Superior temporal gyrus (tissue), 1 donor: Measurements from ENCODE around the gene SLC25A18.
"Not testable (repeated sequence)": the region's sequence is repeated elsewhere in the genome, so short reads cannot be mapped to it uniquely, and the experiment has no call there.

Experiments used
- DNase-seq: peaks from one replicate; pipeline ENCODE4 v3.0.0-alpha.2; 2016; ENCODE audit errors: extremely low spot score

SLC25A18 gene

GRCh38 chr22:17562906-17563870 lies at the start of gene SLC25A18:
Gene SLC25A18, plus strand, starts transcription at chr22:17563498. Its CDS starts 16,447 bp downstream, at chr22:17579945.
- peak; percentile 86 for DNase-seq

GRCh38 chr22:17513612-17514011 lies 49.7 kb upstream of the SLC25A18 start:
- DNase-seq: no peak

- DNase-seq: no peak
Measured at GRCh38 chr22:17514084-17514483, 49.2 kb upstream of the SLC25A18 start.

- DNase-seq: no peak
Measured at GRCh38 chr22:17518406-17518805, 44.9 kb upstream of the SLC25A18 start.

GRCh38 chr22:17521971-17522370 lies 41.3 kb upstream of the SLC25A18 start:
- DNase-seq: not testable (repeated sequence)

GRCh38 chr22:17523925-17524324 lies 39.4 kb upstream of the SLC25A18 start:
- no peak for DNase-seq

- DNase-seq: peak; percentile 58
Measured at GRCh38 chr22:17536269-17536668, 27.0 kb upstream of the SLC25A18 start.

- DNase-seq: no peak
Measured at GRCh38 chr22:17537155-17537554, 26.1 kb upstream of the SLC25A18 start.

GRCh38 chr22:17540481-17540880 lies 22.8 kb upstream of the SLC25A18 start:
- no peak for DNase-seq

GRCh38 chr22:17541476-17541875 lies 21.8 kb upstream of the SLC25A18 start:
- no peak for DNase-seq

- no peak for DNase-seq
Measured at GRCh38 chr22:17542452-17542851, 20.8 kb upstream of the SLC25A18 start.

GRCh38 chr22:17548010-17548755 lies 15.1 kb upstream of the SLC25A18 start:
- no peak for DNase-seq

GRCh38 chr22:17548756-17549035 lies 14.6 kb upstream of the SLC25A18 start:
- no peak for DNase-seq

GRCh38 chr22:17549183-17549582 lies 14.1 kb upstream of the SLC25A18 start:
- no peak for DNase-seq

- DNase-seq: no peak
Measured at GRCh38 chr22:17549655-17550054, 13.6 kb upstream of the SLC25A18 start.

GRCh38 chr22:17552737-17553136 lies 10.6 kb upstream of the SLC25A18 start:
- DNase-seq: no peak

GRCh38 chr22:17554814-17555213 lies 8.5 kb upstream of the SLC25A18 start:
- DNase-seq: no peak

- no peak for DNase-seq
Measured at GRCh38 chr22:17559188-17559587, 4.1 kb upstream of the SLC25A18 start.

GRCh38 chr22:17563936-17564391 lies 666 bp downstream of the SLC25A18 start:
- peak; percentile 86 for DNase-seq

- DNase-seq: peak; percentile 15
Measured at GRCh38 chr22:17566016-17566687, 2.9 kb downstream of the SLC25A18 start.

- no peak for DNase-seq
Measured at GRCh38 chr22:17566776-17567175, 3.5 kb downstream of the SLC25A18 start.

GRCh38 chr22:17569971-17570511 lies 6.7 kb downstream of the SLC25A18 start:
- peak; percentile 46 for DNase-seq
